Left lung (tissue), 10 donors: ENCODE data around the gene NKX2-1. TPM values are rescaled to one million over a fixed set of nuclear protein-coding genes. Genes with fewer than 3 reads are reported as not detected.
A peak's percentile ranks its signal among the peaks of the same experiment; 100 is the strongest.

ENCODE experiments used
- ATAC-seq: fragments of 200-7000 bp; cut with Tn5 transposase; one replicate; pipeline ENCODE4 v1.9.1; 2020; ENCODE audit warnings: moderate library complexity
- DNase-seq, 4 donors: peaks; one replicate each; pipeline ENCODE4 v3.0.0-alpha.2; 2013 to 2020
- H3K27ac ChIP-seq, 2 donors: fragments of 200-600 bp; sonication (generic) in 1 of 2; one replicate each; pipeline versions ENCODE4 v1.5.0 to v1.8.0; 2020 to 2021
- H3K27me3 ChIP-seq, 2 donors: fragments of 200-600 bp; sonication (generic) in 1 of 2; one replicate each; pipeline versions ENCODE4 v1.5.0 to v1.8.0; 2020 to 2021
- H3K36me3 ChIP-seq, 2 donors: fragments of 200-600 bp; sonication (generic) in 1 of 2; one replicate each; pipeline versions ENCODE4 v1.5.0 to v1.8.0; 2020 to 2021
- H3K4me1 ChIP-seq, 2 donors: fragments of 200-600 bp; one replicate each; pipeline ENCODE4 v1.8.0; 2021
- H3K4me3 ChIP-seq, 2 donors: fragments of 200-600 bp; sonication (generic) in 1 of 2; one replicate each; pipeline versions ENCODE4 v1.5.0 to v1.8.0; 2020 to 2021; ENCODE audit warnings: mild to moderate bottlenecking in 1 of 2
- H3K9me3 ChIP-seq, 2 donors: fragments of 200-600 bp; sonication (generic) in 1 of 2; one replicate each; pipeline versions ENCODE4 v1.5.0 to v1.8.0; 2020 to 2021
- intact Hi-C, 2 donors: fragments of 100-400 bp; cut with DNase I; formaldehyde crosslinking; loops; one replicate each; pipeline versions ENCODE4 v1.11.2 to v1.14.2; 2022
- polyA plus RNA-seq, 6 donors: library from polyadenylated mRNA; unstranded; fragments of 120-200 nt; gene quantifications; one replicate each; pipeline ENCODE4 v1.2.1, GENCODE V29; 2013; ENCODE audit not compliant: insufficient read length in 6 of 6
- total RNA-seq, 2 donors: library from RNA; stranded (reverse); fragmentation: NEBNext Ultra II Directional; extraction: Animal tissue kit (Norgen Biotek cat#: 25700); gene quantifications; one replicate each; pipeline ENCODE4 v1.2.1, GENCODE V29; 2021
- TF ChIP-seq, protein P1 (sequence below), 2 donors: fragments of 200-600 bp; sonication (generic) in 1 of 2; IDR thresholded peaks; one replicate each; pipeline versions ENCODE4 v1.5.0 to v1.8.0; 2021; ENCODE audit warnings: antibody characterized with exemption in 2 of 2
- donor health status: DM: no; HTN: yes; CAD: no.
- donor health status: DM: no; HTN: no; CAD: no.

NKX2-1 gene
- total and polyA plus RNA-seq, 8 donors, result 103 to 251 (median 140) TPM

DNA sequence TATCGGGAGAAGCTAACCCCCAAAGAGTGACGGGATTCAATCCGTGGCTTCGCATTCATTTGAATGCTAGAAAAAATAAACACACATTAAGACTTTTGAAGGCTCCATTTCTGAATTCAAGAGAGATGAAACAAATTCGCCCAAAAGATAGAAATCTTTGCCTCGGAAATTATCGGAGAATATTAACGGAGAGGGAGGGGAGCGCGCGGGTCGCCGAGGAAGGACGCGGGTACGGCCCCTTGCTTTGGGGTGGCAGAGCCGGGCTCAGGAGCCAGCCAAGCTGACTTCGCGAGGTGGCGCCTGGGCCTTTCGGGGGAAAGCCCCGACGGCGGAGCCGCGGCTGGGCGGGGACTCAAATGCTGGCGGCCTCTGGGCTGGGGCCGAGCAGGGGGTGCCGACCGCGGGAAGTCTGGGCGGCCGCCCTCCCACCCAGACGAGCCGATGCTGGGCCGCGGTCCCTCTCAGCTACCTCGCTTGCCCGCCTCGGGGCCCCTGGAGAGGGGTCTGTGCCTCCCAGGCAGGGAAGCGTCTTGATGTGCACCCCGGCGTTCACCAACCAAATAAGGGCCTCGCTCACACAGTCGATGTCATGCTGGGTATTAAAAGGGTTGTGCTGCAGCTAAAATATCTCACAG, 14.7 kb downstream of the NKX2-1 start:
- DNase-seq, result peak in 1 of 4 donors; percentile 89
- Histone ChIP-seq H3K27ac (peak overlapping the region; percentile 66 to 94), H3K36me3 (no peaks in the 10 kb centered on the region), H3K9me3 (no peaks in the 10 kb centered on the region), H3K27me3 (peaks cover 79 to 100% of the 10 kb centered on the region in 2 donors), H3K4me3 (peak overlapping the region; percentile 11 to 27), H3K4me1 (no peaks in the 10 kb centered on the region)
- ATAC-seq, result peak; percentile 27
- TF ChIP-seq, protein P1, sequence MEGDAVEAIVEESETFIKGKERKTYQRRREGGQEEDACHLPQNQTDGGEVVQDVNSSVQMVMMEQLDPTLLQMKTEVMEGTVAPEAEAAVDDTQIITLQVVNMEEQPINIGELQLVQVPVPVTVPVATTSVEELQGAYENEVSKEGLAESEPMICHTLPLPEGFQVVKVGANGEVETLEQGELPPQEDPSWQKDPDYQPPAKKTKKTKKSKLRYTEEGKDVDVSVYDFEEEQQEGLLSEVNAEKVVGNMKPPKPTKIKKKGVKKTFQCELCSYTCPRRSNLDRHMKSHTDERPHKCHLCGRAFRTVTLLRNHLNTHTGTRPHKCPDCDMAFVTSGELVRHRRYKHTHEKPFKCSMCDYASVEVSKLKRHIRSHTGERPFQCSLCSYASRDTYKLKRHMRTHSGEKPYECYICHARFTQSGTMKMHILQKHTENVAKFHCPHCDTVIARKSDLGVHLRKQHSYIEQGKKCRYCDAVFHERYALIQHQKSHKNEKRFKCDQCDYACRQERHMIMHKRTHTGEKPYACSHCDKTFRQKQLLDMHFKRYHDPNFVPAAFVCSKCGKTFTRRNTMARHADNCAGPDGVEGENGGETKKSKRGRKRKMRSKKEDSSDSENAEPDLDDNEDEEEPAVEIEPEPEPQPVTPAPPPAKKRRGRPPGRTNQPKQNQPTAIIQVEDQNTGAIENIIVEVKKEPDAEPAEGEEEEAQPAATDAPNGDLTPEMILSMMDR (IDR thresholded peaks at IDR 0.05), result no peak
- intact Hi-C loops, result no loop called here

DNA sequence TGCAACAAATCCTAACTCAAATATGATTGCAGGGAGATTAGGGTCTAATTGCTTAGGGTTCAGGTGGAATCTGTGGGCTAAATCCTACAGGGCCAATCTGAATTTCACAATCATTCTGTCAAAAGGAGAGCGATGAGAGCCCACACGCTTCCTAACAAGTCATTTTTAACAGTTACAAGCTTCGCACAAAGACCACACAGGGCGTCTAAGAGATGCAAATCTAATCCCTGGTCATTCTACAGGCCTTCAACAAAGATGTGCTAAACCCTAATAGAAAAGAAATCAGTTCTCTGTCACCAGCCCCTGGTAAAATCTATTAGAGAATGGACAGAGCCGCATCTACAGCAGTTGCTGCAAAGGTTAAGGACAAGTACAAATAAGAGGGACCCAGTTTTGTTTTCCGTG, 15.3 kb downstream of the NKX2-1 start:
- Histone ChIP-seq H3K27ac (peak overlapping the region; percentile 66 to 94), H3K27me3 (peaks cover 73 to 100% of the 10 kb centered on the region in 2 donors), H3K4me1 (no peaks in the 10 kb centered on the region), H3K36me3 (no peaks in the 10 kb centered on the region), H3K9me3 (no peaks in the 10 kb centered on the region), H3K4me3 (peak overlapping the region in 1 of 2 donors; percentile 27)
- ATAC-seq (no peak), DNase-seq (no peak)
- TF ChIP-seq, protein P1 (IDR thresholded peaks at IDR 0.05), result no peak
- intact Hi-C loops, result no loop called here

DNA sequence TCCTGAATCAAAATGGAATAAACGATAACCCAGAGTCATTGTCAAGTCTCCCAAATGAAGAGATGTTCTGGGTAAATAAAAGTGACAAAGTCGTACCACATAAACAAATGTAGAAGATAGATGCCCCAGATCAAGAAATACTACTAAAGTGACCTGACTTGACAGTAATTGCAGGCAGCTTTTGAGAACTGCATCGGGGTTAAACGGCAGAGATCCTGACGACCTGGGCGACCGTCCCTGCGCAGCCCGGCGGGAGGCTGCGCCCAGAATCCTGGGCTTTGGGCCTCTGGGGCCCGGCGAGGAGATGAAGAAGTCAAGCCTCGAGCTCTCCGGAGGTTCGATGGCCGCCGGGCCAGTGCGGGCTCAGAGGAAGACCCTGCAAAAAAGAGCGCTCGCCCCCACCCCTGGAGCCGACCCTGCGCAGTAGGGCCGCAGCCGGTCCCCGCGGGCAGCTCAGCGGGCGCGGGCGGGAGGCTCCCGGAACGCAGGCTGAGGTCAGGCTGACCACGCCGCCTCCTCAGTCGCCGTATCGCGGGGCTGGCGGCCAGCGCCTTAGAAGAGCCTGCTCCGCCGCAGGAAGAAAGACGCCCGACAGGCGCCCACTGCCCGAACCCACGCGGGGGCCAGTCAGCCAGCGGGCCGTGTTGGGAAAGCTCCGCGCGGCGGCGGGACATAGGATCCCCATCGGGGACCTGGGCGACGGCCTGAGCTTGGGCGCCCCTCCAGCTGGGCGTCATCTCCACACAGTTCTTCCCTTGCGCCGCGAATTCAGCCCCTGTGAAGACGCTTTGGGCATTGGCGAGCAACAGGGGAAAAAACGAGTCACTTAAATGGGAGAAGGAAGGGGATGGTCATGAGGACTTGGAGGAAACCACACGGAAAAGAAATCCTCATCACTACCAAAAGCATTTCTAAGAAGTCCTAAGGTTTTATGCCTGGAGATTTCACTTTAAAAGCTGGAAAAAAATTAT, 16.0 kb downstream of the NKX2-1 start:
- TF ChIP-seq, protein P1 (IDR thresholded peaks at IDR 0.05), result no peak
- ATAC-seq (peak; percentile 2), DNase-seq (peak in 1 of 4 donors; percentile 82)
- intact Hi-C loops, result no loop called here
- no peaks in the 10 kb centered on the region for H3K36me3 ChIP-seq
- H3K27me3 ChIP-seq, result peaks cover 67 to 100% of the 10 kb centered on the region in 2 donors
- H3K27ac ChIP-seq, result peak overlapping the region; percentile 66 to 94
- H3K4me1 ChIP-seq, result no peaks in the 10 kb centered on the region
- H3K4me3 ChIP-seq, result peak overlapping the region in 1 of 2 donors; percentile 19
- H3K9me3 ChIP-seq, result no peaks in the 10 kb centered on the region

DNA sequence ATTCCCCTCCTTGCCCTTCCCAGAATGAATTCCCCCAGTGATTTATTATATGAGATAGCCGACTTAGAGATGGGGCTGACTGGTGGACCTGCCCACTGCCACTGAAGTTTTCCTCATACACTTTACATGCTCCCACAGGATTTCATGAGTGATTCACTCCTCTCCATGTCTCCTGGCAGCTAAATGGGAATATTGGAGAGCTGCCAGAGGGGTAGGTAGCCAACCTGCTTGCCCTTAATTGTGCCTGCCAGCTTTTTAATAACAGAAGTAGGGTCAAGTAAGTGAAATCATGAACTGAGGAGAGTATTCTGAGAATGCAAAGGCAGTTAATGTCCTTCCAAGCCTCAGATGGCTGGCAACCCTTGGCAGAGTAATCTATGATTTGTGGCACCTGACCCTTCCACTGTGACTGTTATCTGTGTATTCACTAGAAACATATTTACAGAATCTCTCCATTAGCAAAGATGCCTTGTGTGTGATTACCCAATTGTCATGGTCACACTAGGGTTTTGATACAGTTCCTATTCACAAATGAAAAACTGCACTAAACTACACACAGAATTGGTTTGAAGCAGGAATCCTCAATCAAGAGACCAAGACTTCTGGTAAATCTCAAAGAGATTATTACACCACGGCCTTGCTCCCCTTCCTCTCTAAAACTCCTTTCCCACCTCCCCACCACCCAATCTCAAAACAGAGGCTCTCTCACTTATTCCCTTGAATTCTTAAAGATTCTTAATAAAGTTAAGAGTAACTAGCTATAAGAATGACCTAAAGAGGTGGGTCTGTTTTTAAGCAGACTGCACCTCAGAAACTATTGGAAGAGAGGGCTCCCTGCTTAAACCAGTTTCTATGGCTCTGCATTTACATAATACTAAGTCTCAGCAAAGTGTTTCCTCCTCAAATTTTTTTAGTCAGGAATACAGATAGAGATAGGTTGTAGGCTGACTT, 17.2 kb downstream of the NKX2-1 start:
- peak overlapping the region; percentile 66 to 94 for H3K27ac ChIP-seq
- no peaks in the 10 kb centered on the region for H3K9me3 ChIP-seq
- peaks cover 58 to 93% of the 10 kb centered on the region in 2 donors for H3K27me3 ChIP-seq
- H3K36me3 ChIP-seq, result no peaks in the 10 kb centered on the region
- ATAC-seq (peak; percentile 9), DNase-seq (no peak)
- no peaks in the 10 kb centered on the region for H3K4me1 ChIP-seq
- TF ChIP-seq, protein P1 (IDR thresholded peaks at IDR 0.05), result no peak
- intact Hi-C loops, result no loop called here
- H3K4me3 ChIP-seq, result no peak overlapping the region
